ENCODE results near the gene SASH1.

SASH1 gene

DNA sequence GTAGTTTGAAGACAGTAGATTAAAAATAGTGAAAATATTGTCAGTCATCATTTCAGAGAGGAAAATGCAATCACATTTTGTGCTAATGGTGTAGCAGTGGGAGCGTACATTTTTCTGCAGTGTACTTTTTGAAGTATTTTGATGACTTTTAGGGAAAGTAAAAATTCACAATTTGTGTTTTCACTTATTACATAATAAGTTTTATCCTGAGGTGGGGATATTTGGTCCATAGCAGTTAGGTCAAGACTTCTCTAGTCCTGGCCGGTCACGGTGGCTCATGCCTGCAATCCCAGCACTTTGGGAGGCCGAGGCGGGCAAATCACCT is 122.3 kb downstream of the SASH1 start:
- no peak for DNase-seq
- Histone ChIP-seq H4K20me1 (ENCODE audit: insufficient read depth, low read length) (no peaks in the 10 kb centered on the region), H3K36me3 (ENCODE audit: insufficient read depth, low read length) (no peaks in the 10 kb centered on the region), H3K4me3 (ENCODE audit: low read depth in 1 of 2, low read length in 2 of 2) (no peak overlapping the region), H3K27ac (ENCODE audit: low read length) (no peak overlapping the region), H3K79me2 (ENCODE audit: insufficient read depth, low read length) (no peaks in the 10 kb centered on the region), H3K27me3 (ENCODE audit: insufficient read depth, low read length, poor library complexity) (peaks cover 13% of the 10 kb centered on the region), H3K9me3 (ENCODE audit: insufficient read depth, low read length, severe bottlenecking) (no peaks in the 10 kb centered on the region), H3K4me1 (ENCODE audit: insufficient read depth, low read length) (no peaks in the 10 kb centered on the region), H2AFZ (ENCODE audit: low read depth, low read length) (no peak overlapping the region), H3K9ac (ENCODE audit: low read depth, low read length) (no peak overlapping the region), H3K4me2 (ENCODE audit: insufficient read depth, low read length) (no peak overlapping the region)
- no peak for ATAC-seq (ENCODE audit: insufficient read depth, low read depth)
- no peak for TF ChIP-seq EZH2 (IDR thresholded peaks at IDR 0.05; ENCODE audit: borderline replicate concordance, low read depth, low read length, severe bottlenecking)

DNA sequence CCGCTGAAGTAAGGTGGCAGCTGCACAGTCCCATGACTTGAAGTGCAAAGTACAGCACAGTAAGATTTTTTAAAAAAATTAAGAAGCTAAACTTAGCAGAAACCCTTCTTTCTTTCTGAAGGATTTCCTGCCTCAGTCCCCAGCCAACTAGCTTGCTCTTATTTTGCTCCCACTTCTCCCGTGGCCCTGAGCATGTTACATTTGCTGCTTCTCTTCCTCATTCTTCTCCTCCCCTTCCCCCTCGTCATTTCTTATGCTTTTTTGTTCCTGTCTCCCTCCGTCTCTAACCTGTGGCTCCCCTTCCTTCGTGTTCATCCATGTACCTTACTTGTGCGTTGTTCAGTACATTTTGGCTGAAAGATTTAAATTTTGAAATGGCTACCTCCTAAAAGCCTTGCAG is 123.0 kb downstream of the SASH1 start:
- TF ChIP-seq EZH2 (IDR thresholded peaks at IDR 0.05; ENCODE audit: borderline replicate concordance, low read depth, low read length, severe bottlenecking), result no peak
- TF ChIP-seq, protein P1, sequence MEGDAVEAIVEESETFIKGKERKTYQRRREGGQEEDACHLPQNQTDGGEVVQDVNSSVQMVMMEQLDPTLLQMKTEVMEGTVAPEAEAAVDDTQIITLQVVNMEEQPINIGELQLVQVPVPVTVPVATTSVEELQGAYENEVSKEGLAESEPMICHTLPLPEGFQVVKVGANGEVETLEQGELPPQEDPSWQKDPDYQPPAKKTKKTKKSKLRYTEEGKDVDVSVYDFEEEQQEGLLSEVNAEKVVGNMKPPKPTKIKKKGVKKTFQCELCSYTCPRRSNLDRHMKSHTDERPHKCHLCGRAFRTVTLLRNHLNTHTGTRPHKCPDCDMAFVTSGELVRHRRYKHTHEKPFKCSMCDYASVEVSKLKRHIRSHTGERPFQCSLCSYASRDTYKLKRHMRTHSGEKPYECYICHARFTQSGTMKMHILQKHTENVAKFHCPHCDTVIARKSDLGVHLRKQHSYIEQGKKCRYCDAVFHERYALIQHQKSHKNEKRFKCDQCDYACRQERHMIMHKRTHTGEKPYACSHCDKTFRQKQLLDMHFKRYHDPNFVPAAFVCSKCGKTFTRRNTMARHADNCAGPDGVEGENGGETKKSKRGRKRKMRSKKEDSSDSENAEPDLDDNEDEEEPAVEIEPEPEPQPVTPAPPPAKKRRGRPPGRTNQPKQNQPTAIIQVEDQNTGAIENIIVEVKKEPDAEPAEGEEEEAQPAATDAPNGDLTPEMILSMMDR (IDR thresholded peaks at IDR 0.05; ENCODE audit: borderline replicate concordance, extremely low read depth, low read length, poor library complexity, severe bottlenecking), result no peak
- H3K27me3 ChIP-seq (ENCODE audit: insufficient read depth, low read length, poor library complexity), result peaks cover 13% of the 10 kb centered on the region
- no peak overlapping the region for H3K4me3 ChIP-seq (ENCODE audit: low read depth in 1 of 2, low read length in 2 of 2)
- DNase-seq (no peak), ATAC-seq (ENCODE audit: insufficient read depth, low read depth) (no peak)
- no peak overlapping the region for H3K27ac ChIP-seq (ENCODE audit: low read length)
- no peak overlapping the region for H2AFZ ChIP-seq (ENCODE audit: low read depth, low read length)
- no peak overlapping the region for H3K4me2 ChIP-seq (ENCODE audit: insufficient read depth, low read length)
- no peaks in the 10 kb centered on the region for H4K20me1 ChIP-seq (ENCODE audit: insufficient read depth, low read length)
- no peak overlapping the region for H3K9ac ChIP-seq (ENCODE audit: low read depth, low read length)
- H3K4me1 ChIP-seq (ENCODE audit: insufficient read depth, low read length), result no peaks in the 10 kb centered on the region
- no peaks in the 10 kb centered on the region for H3K9me3 ChIP-seq (ENCODE audit: insufficient read depth, low read length, severe bottlenecking)
- no peaks in the 10 kb centered on the region for H3K79me2 ChIP-seq (ENCODE audit: insufficient read depth, low read length)
- H3K36me3 ChIP-seq (ENCODE audit: insufficient read depth, low read length), result no peaks in the 10 kb centered on the region

- no peaks in the 10 kb centered on the region for H3K79me2 ChIP-seq (ENCODE audit: insufficient read depth, low read length)
- H3K9ac ChIP-seq (ENCODE audit: low read depth, low read length), result no peak overlapping the region
- no peak overlapping the region for H3K4me3 ChIP-seq (ENCODE audit: low read depth in 1 of 2, low read length in 2 of 2)
- H4K20me1 ChIP-seq (ENCODE audit: insufficient read depth, low read length), result no peaks in the 10 kb centered on the region
- TF ChIP-seq EZH2 (IDR thresholded peaks at IDR 0.05; ENCODE audit: borderline replicate concordance, low read depth, low read length, severe bottlenecking), result no peak
- TF ChIP-seq, protein P1 (IDR thresholded peaks at IDR 0.05; ENCODE audit: borderline replicate concordance, extremely low read depth, low read length, poor library complexity, severe bottlenecking), result no peak
- no peak overlapping the region for H3K27ac ChIP-seq (ENCODE audit: low read length)
- H3K4me2 ChIP-seq (ENCODE audit: insufficient read depth, low read length), result no peak overlapping the region
- peaks cover 13% of the 10 kb centered on the region for H3K27me3 ChIP-seq (ENCODE audit: insufficient read depth, low read length, poor library complexity)
- H3K9me3 ChIP-seq (ENCODE audit: insufficient read depth, low read length, severe bottlenecking), result no peaks in the 10 kb centered on the region
- H3K4me1 ChIP-seq (ENCODE audit: insufficient read depth, low read length), result no peaks in the 10 kb centered on the region
- H3K36me3 ChIP-seq (ENCODE audit: insufficient read depth, low read length), result no peaks in the 10 kb centered on the region
- no peak overlapping the region for H2AFZ ChIP-seq (ENCODE audit: low read depth, low read length)
- DNase-seq, result no peak
- no peak for ATAC-seq (ENCODE audit: insufficient read depth, low read depth)
Measured at GRCh38 chr6:148466158-148466557, 123.5 kb downstream of the SASH1 start.

DNA sequence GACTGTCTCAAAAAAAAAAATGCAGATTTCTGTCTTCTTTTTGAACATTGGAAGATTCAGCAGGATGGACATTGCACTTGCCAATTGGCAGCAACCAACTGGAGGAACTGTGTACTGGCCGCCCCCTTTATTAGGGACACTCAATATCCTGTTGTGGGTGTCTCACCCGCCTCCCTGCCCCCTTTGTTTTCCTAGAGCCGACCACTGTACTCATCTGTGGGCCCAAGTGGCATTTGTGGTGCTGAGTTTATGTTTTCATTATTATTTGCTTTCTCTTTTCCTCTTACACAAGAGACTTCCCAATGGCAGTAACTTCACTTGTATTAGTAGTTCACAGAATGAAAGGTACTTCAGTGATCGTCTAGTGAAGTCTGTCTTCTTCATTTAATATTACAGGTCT is 125.3 kb downstream of the SASH1 start:
- no peak overlapping the region for H3K27ac ChIP-seq (ENCODE audit: low read length)
- no peak overlapping the region for H3K4me2 ChIP-seq (ENCODE audit: insufficient read depth, low read length)
- no peaks in the 10 kb centered on the region for H4K20me1 ChIP-seq (ENCODE audit: insufficient read depth, low read length)
- H3K9ac ChIP-seq (ENCODE audit: low read depth, low read length), result no peak overlapping the region
- no peaks in the 10 kb centered on the region for H3K79me2 ChIP-seq (ENCODE audit: insufficient read depth, low read length)
- no peaks in the 10 kb centered on the region for H3K4me1 ChIP-seq (ENCODE audit: insufficient read depth, low read length)
- no peaks in the 10 kb centered on the region for H3K36me3 ChIP-seq (ENCODE audit: insufficient read depth, low read length)
- H2AFZ ChIP-seq (ENCODE audit: low read depth, low read length), result no peak overlapping the region
- H3K4me3 ChIP-seq (ENCODE audit: low read depth in 1 of 2, low read length in 2 of 2), result no peak overlapping the region
- ATAC-seq (ENCODE audit: insufficient read depth, low read depth) (no peak), DNase-seq (no peak)
- TF ChIP-seq, protein P1 (IDR thresholded peaks at IDR 0.05; ENCODE audit: borderline replicate concordance, extremely low read depth, low read length, poor library complexity, severe bottlenecking), result no peak
- TF ChIP-seq EZH2 (IDR thresholded peaks at IDR 0.05; ENCODE audit: borderline replicate concordance, low read depth, low read length, severe bottlenecking), result no peak
- H3K27me3 ChIP-seq (ENCODE audit: insufficient read depth, low read length, poor library complexity), result peaks cover 5% of the 10 kb centered on the region
- H3K9me3 ChIP-seq (ENCODE audit: insufficient read depth, low read length, severe bottlenecking), result no peaks in the 10 kb centered on the region
